HG03457 (cell line): ENCODE data around the gene CDK14.
"Not testable (repeated sequence)": the region's sequence is repeated elsewhere in the genome, so short reads cannot be mapped to it uniquely, and the experiment has no call there.

ENCODE experiments used
- ATAC-seq: cut with Tn5 transposase; IDR thresholded peaks from one replicate; pipeline ENCODE4 v1.9.1; 2021; ENCODE audit warnings: moderate number of reproducible peaks; ENCODE audit not compliant: unreplicated experiment

The CDK14 gene

GRCh38 chr7:90777041-90777440, 180.9 kb downstream of the CDK14 start:
- peak; percentile 82 for ATAC-seq

GRCh38 chr7:90777465-90777864, 181.3 kb downstream of the CDK14 start:
- peak; percentile 24 for ATAC-seq

DNA sequence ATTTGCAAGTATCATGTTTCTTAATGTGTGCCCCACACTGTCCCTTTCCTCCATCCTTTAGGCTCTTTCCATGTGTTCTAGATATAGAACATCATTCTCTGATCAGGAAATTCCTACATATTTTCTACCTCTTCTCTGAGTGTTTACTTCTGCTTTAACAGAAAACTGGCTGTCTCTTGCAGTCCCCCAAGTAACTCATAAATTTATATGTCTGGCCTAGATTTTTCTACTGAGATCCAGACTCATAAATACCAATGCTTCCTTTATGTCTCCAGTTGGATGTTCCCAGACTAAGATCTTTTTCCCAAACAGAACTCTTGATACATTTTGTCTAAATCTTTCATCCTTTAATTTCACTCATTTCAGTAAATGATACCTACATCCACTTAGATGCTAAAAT, 181.8 kb downstream of the CDK14 start:
- no peak for ATAC-seq

GRCh38 chr7:90788052-90788451, 191.9 kb downstream of the CDK14 start:
- no peak for ATAC-seq

DNA sequence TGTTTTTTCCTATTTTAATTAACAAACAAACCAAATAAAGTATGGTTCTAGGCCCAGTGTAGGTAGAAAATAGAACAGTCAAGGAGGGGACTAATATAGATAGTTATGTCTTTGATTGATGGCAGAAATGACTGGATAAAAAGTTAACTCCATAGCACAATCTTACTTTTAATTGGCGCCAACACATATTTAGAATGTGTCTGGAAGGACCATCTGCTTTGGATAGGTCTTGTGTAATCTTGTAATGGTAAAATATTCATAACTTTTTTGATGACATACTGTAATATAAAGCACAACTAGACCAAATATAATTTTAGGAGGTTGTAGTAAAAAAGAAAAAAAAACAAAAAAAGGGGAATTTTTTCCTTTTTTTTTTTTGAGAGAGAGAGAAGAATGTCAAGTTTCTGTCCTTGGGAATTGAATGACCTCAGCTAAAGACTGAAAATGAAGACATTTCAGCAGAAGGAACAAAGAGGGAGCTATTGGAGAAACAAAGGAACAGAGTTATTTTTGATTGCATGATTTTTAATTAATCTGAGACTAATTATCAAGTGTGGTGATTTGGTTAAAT, 193.7 kb downstream of the CDK14 start:
- no peak for ATAC-seq

DNA sequence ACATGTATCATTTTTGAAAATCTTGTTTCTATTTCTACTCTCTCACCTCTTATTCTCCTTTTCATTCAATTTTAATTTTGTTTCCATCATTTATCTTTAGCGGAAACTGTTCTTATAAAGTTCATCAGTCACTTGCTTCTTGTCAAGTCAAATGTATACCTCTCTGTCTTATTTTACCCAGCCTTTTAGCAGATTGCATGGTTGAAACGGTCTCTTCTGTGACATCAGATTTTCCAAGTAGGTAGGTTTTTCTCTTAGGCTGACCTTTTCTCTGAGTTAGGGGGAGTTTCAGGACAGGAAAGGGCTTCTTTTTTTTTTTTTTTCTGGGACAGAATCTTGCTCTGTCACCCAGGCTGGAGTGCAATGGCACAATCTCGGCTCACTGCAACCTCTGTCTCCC, 195.5 kb downstream of the CDK14 start:
- ATAC-seq, result no peak

DNA sequence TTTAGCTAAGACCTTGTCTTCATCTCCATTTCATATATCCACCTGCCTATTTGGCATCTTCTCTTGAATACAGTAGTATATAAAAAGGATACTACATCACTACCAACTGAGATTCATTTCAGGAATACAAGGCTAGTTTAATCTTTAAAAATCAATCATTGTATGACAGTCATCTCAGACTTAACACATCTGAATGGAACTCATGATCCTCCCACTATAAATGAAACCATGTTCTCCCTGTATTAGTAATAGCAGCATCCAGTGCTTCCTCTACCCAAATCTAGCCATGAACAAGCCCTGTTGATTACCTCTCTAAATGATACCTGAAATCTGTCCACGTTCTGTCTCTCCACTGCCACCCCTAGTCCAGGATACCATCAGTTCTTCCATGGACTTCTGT, 196.2 kb downstream of the CDK14 start:
- no peak for ATAC-seq

DNA sequence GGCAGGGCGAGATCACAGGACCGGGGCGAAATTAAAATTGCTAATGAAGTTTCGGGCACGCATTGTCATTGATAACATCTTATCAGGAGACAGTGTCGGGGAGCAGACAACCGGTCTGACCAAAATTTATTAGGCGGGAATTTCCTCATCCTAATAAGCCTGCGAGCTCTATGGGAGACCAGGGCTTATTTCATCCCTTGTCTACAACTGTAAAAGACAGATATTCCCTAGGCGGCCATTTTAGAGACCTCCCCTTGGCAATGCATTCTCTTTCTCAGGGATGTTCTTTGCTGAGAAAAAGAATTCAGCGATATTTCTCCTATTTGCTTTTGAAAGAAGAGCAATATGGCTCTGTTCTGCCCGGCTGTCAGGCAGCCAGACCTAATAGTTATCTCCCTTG, 198.1 kb downstream of the CDK14 start:
- not testable (repeated sequence) for ATAC-seq

DNA sequence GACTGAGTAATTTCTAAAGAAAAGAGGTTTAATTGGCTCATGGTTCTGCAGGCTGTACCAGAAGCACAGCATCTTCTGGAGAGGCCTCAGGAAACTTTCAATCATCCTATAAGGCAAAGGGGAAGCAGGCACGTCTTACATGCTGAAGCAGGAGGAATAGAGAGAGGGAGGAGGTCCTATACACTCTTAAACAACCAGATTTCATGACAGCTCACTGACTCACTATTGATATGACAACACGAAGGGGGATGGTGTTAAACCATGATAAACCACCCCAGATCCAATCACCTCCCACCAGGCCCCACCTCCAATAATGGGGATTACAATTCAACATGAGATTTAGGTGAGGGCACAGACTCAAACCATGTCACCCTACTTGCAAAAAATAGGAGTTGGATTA, 201.5 kb downstream of the CDK14 start:
- ATAC-seq, result no peak

GRCh38 chr7:90804370-90804769, 208.2 kb downstream of the CDK14 start:
- ATAC-seq, result no peak

DNA sequence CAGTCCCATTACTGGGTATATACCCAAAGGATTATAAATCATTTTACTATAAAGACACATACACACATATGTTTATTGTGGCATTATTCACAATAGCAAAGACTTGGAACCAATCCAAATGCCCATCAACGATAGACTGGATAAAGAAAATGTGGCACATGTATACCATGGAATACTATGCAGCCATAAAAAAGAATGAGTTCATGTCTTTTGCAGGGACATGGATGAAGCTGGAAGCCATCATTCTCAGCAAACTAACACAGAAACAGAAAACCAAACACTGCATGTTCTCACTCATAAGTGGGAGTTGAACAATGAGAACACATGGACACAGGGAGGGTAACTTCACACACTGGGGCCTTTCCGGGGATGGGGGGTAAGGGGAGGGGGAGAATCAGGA, 219.4 kb downstream of the CDK14 start:
- ATAC-seq, result not testable (repeated sequence)

GRCh38 chr7:90816511-90817142, 220.5 kb downstream of the CDK14 start:
- peak; percentile 100 for ATAC-seq

DNA sequence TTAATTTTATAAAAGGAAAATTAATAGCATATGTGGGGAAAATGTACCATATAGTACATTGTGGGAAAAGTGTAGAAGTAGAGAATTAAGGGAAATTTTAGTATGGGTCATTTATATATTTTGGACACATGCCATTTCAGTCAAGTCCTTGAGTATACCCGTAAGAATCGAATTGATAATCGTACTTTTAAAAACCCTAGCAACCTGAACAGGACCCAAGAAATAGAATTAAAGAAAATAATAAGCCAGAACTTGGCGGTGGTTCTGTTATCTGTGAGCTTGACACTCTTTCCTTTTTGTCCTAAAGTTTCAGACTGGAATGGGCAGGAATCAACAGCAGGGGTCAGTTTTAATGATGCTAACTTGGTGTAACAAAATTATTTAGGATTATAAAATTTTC, 221.0 kb downstream of the CDK14 start:
- ATAC-seq, result no peak

DNA sequence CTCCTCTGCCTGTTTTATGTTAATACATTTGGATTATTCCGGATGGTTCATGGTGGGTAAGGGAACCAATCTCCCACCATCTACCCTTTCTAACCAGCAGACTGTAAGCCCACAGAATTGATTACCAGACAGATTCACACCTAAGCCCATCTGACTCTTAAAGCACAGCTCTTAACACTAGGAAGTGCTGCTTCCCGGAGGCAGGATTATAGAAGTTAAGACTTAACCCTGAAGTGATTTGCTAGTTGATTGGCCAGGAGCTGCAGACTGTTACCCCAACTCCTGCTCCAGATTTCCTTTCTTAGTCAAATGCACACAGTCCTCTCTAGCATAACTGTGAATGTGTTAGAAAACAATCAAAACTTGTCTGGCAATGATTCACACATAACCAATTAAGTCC, 221.7 kb downstream of the CDK14 start:
- ATAC-seq, result no peak

GRCh38 chr7:90818341-90818740, 222.2 kb downstream of the CDK14 start:
- ATAC-seq, result no peak

- ATAC-seq, result no peak
Measured at GRCh38 chr7:90821961-90822620, 226.0 kb downstream of the CDK14 start.

- no peak for ATAC-seq
Measured at GRCh38 chr7:90824386-90825307, 228.5 kb downstream of the CDK14 start.

GRCh38 chr7:90825779-90826178, 229.7 kb downstream of the CDK14 start:
- no peak for ATAC-seq

GRCh38 chr7:90828601-90829000, 232.5 kb downstream of the CDK14 start:
- no peak for ATAC-seq

DNA sequence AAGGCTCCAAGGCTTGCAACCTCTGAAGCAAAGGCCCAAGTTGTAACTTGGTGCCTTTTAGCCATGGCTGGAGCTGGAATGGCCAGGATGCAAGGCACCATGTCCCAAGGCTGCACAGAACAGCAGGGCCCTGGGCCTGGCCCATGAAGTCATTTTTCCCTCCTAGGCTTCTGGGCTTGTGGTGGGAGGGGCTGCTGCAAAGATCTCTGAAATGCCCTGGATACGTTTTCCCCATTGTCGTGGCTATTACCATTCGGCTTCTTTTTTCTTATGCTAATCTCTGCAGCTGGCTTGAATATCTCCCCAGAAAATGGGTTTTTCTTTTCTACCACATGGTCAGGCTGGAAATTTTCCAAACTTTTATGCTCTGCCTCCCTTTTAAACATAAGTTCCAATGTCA, 234.2 kb downstream of the CDK14 start:
- ATAC-seq, result no peak

DNA sequence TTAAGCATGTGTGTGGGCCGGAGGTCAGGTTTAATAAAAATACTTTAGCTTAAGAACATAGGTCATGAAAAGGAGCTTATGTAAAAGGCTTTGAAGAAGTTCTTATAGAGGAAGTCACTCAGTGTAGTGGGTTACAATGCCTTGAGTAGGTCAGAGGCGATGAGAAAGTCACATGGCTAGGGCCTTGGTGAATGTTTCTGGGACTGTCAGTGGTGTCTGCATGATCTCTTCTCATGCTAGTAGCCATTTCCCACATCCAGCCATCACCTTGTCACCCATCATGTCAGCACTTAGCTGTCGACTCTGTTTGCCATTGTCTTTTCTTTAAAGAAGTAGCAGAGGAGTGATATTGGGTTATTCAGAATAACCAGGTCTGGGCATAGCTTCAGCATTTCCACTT, 236.6 kb downstream of the CDK14 start:
- no peak for ATAC-seq
